ENCODE measurements around the gene KRT5. TPM values are rescaled to one million over a fixed set of nuclear protein-coding genes. Genes with fewer than 3 reads are reported as not detected.

Gene KRT5
- total RNA-seq, 1 donor = 0.36 TPM

DNA sequence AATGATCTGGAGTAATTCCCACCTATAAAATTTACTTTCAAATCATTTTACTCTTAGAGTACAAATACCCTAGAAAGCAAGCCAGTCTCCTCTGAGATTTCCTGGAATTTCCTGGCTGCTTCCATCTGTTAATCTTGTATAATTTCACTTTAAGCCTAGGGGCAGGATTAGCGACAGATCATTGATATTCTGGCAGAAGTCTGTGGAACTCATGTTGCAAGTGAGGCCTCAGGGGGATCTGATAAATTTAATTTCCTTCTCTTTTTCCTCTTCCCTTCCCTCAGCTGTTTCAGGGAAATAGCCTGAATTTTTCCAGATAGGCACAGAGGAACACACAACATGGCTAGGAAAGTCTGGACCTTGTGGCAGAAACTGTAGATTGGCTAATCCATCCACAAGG is 21.2 kb downstream of the KRT5 start:
- Histone ChIP-seq H3K9me3 (ENCODE audit: low read depth, low read length) (no peaks in the 10 kb centered on the region), H3K4me2 (ENCODE audit: insufficient read depth, low read length) (no peak overlapping the region), H3K27me3 (ENCODE audit: insufficient read depth, low read length) (no peaks in the 10 kb centered on the region), H3K27ac (ENCODE audit: low read depth, low read length) (peak overlapping the region; percentile 82), H3K36me3 (ENCODE audit: insufficient read depth, low read length) (no peaks in the 10 kb centered on the region), H3K4me3 (ENCODE audit: insufficient read depth, low read length) (no peak overlapping the region), H3K79me2 (ENCODE audit: insufficient read depth, low read length) (no peaks in the 10 kb centered on the region), H2AFZ (ENCODE audit: low read length) (no peak overlapping the region), H4K20me1 (ENCODE audit: insufficient read depth, low read length) (no peaks in the 10 kb centered on the region), H3K4me1 (ENCODE audit: insufficient read depth, low read length) (peaks cover 65% of the 10 kb centered on the region)
- TF ChIP-seq, protein P1, sequence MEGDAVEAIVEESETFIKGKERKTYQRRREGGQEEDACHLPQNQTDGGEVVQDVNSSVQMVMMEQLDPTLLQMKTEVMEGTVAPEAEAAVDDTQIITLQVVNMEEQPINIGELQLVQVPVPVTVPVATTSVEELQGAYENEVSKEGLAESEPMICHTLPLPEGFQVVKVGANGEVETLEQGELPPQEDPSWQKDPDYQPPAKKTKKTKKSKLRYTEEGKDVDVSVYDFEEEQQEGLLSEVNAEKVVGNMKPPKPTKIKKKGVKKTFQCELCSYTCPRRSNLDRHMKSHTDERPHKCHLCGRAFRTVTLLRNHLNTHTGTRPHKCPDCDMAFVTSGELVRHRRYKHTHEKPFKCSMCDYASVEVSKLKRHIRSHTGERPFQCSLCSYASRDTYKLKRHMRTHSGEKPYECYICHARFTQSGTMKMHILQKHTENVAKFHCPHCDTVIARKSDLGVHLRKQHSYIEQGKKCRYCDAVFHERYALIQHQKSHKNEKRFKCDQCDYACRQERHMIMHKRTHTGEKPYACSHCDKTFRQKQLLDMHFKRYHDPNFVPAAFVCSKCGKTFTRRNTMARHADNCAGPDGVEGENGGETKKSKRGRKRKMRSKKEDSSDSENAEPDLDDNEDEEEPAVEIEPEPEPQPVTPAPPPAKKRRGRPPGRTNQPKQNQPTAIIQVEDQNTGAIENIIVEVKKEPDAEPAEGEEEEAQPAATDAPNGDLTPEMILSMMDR (IDR thresholded peaks at IDR 0.05; ENCODE audit: extremely low read depth, low read depth, low read length) = no peak
- no peak for DNase-seq (ENCODE audit: insufficient read length, low spot score, missing footprints)

DNA sequence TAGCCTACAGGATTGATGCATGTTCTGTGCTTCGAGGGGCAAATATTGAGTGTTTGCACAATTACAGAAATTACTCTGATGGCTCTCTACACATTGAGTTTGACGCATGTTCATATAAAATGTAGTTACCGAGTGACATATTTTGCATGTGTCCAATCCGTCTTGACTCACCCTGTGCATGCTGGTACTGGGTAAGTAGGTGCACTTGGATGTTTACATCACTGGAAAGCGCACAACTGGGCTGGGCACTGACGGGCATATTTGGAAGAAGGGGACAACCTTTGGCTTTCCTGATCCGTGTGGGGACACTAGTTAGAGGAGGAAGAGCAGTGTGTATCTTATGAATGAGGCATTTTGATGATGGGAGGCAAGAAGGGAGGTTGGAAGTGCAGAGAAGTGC is 22.2 kb downstream of the KRT5 start:
- DNase-seq (ENCODE audit: insufficient read length, low spot score, missing footprints) = no peak
- H3K36me3 ChIP-seq (ENCODE audit: insufficient read depth, low read length) = no peaks in the 10 kb centered on the region
- peaks cover 69% of the 10 kb centered on the region for H3K4me1 ChIP-seq (ENCODE audit: insufficient read depth, low read length)
- TF ChIP-seq, protein P1 (IDR thresholded peaks at IDR 0.05; ENCODE audit: extremely low read depth, low read depth, low read length) = no peak
- no peaks in the 10 kb centered on the region for H4K20me1 ChIP-seq (ENCODE audit: insufficient read depth, low read length)
- no peak overlapping the region for H3K4me2 ChIP-seq (ENCODE audit: insufficient read depth, low read length)
- H3K9me3 ChIP-seq (ENCODE audit: low read depth, low read length) = no peaks in the 10 kb centered on the region
- no peaks in the 10 kb centered on the region for H3K79me2 ChIP-seq (ENCODE audit: insufficient read depth, low read length)
- H3K27me3 ChIP-seq (ENCODE audit: insufficient read depth, low read length) = no peaks in the 10 kb centered on the region
- H2AFZ ChIP-seq (ENCODE audit: low read length) = no peak overlapping the region
- no peak overlapping the region for H3K27ac ChIP-seq (ENCODE audit: low read depth, low read length)
- no peak overlapping the region for H3K4me3 ChIP-seq (ENCODE audit: insufficient read depth, low read length)

DNA sequence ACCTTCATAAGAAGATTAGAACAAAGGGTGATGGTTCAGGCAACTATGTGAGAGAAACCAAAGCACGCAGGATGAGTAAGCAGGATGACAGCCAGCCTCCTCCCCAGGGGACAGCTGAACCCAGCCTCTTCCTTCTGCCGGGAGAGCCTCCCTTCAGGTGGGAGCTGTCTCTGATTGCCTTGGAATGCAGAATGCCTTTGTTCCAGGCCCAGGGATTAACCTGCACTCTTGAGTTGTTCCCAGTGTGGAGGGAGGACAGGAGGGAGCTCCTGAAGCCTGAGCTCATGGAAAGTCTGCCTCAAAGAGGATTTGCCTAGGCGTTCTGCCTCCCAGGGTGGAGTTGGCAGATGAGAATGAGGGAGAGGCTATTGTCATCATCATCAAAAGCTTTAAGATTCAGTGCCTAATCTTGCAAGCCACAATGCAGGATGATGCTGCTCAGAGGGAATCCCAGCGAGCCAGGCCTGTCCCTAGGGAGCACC is 23.6 kb downstream of the KRT5 start:
- H3K79me2 ChIP-seq (ENCODE audit: insufficient read depth, low read length) = no peaks in the 10 kb centered on the region
- H3K4me3 ChIP-seq (ENCODE audit: insufficient read depth, low read length) = no peak overlapping the region
- H3K9me3 ChIP-seq (ENCODE audit: low read depth, low read length) = no peaks in the 10 kb centered on the region
- peak overlapping the region; percentile 25 for H3K4me2 ChIP-seq (ENCODE audit: insufficient read depth, low read length)
- no peaks in the 10 kb centered on the region for H4K20me1 ChIP-seq (ENCODE audit: insufficient read depth, low read length)
- DNase-seq (ENCODE audit: insufficient read length, low spot score, missing footprints) = peak; percentile 80
- TF ChIP-seq, protein P1 (IDR thresholded peaks at IDR 0.05; ENCODE audit: extremely low read depth, low read depth, low read length) = no peak
- H3K36me3 ChIP-seq (ENCODE audit: insufficient read depth, low read length) = no peaks in the 10 kb centered on the region
- peak overlapping the region; percentile 78 for H3K27ac ChIP-seq (ENCODE audit: low read depth, low read length)
- H3K4me1 ChIP-seq (ENCODE audit: insufficient read depth, low read length) = peaks cover 66% of the 10 kb centered on the region
- H2AFZ ChIP-seq (ENCODE audit: low read length) = no peak overlapping the region
- H3K27me3 ChIP-seq (ENCODE audit: insufficient read depth, low read length) = peaks cover 6% of the 10 kb centered on the region

DNA sequence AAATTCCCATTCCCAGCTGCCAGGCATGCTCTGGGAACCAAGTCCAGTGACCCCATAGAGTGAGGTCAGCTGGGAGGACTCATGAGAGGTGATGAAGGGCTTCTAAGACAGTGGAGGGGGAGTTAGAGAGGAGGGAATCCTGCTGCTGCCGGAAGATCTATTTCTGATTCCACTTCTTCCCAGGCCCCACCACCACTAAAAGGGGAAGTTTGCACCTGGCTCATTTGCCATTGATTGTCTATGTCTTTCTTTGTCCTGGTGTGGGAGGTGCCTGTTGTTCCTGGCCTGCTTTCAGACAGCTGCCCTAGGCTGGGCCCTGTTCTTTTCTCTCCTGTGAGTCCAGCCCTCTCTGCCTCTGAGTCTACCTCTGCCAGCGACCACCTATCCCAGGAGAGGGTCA is 24.1 kb downstream of the KRT5 start:
- H2AFZ ChIP-seq (ENCODE audit: low read length) = no peak overlapping the region
- no peak overlapping the region for H3K4me3 ChIP-seq (ENCODE audit: insufficient read depth, low read length)
- DNase-seq (ENCODE audit: insufficient read length, low spot score, missing footprints) = no peak
- peak overlapping the region; percentile 78 for H3K27ac ChIP-seq (ENCODE audit: low read depth, low read length)
- no peaks in the 10 kb centered on the region for H3K79me2 ChIP-seq (ENCODE audit: insufficient read depth, low read length)
- H3K9me3 ChIP-seq (ENCODE audit: low read depth, low read length) = no peaks in the 10 kb centered on the region
- peaks cover 61% of the 10 kb centered on the region for H3K4me1 ChIP-seq (ENCODE audit: insufficient read depth, low read length)
- H4K20me1 ChIP-seq (ENCODE audit: insufficient read depth, low read length) = no peaks in the 10 kb centered on the region
- TF ChIP-seq, protein P1 (IDR thresholded peaks at IDR 0.05; ENCODE audit: extremely low read depth, low read depth, low read length) = no peak
- H3K27me3 ChIP-seq (ENCODE audit: insufficient read depth, low read length) = peaks cover 9% of the 10 kb centered on the region
- peak overlapping the region; percentile 25 for H3K4me2 ChIP-seq (ENCODE audit: insufficient read depth, low read length)
- H3K36me3 ChIP-seq (ENCODE audit: insufficient read depth, low read length) = no peaks in the 10 kb centered on the region
